ENCODE measurements around the gene PAQR6.

DNA sequence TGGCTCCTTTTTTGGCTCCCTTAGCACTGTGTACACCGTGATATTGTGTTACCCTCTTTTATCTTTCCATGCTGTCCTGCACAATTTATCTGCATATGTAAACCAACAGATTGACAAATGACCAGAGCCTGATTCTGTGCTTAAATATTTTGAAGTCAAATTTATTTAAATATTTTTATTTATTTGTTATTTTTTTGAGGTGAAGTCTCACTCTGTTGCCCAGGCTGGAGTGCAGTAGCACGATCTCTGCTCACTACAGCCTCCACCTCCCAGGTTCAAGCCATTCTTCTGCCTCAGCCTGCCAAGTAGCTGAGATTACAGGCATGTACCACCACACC, 22.2 kb downstream of the PAQR6 start:
- no peak for TF ChIP-seq POLR2AphosphoS5 (IDR thresholded peaks at IDR 0.05; ENCODE audit: low read depth, low read length)
- no peak for TF ChIP-seq POLR2A (IDR thresholded peaks at IDR 0.05; ENCODE audit: low read depth, low read length)
- no peak for TF ChIP-seq TAF1 (IDR thresholded peaks at IDR 0.05; ENCODE audit: low read depth, low read length)
- TF ChIP-seq PAX5 (IDR thresholded peaks at IDR 0.05; ENCODE audit: insufficient read depth, low read length, severe bottlenecking) = no peak
- no peak for TF ChIP-seq SPI1 (IDR thresholded peaks at IDR 0.05; ENCODE audit: low read depth, low read length)
- TF ChIP-seq POU2F2 (IDR thresholded peaks at IDR 0.05; ENCODE audit: low read depth, low read length) = no peak
